Mammary epithelial cell (primary cell): ENCODE data around the gene LRBA.

Experiments used
- CTCF ChIP-seq, 2 donors: IDR thresholded peaks in 1 of 2; conservative IDR thresholded peaks in 1 of 2; 2 replicates each; pipeline ENCODE4 v1.5.1; 2011 to 2012; ENCODE audit warnings: inconsistent platforms in 2 of 2, low read length in 2 of 2, mild to moderate bottlenecking in 2 of 2, control low read depth in 1 of 2, low read depth in 1 of 2; ENCODE audit not compliant: insufficient read depth in 1 of 2; ENCODE audit errors: extremely low read depth in 1 of 2
- EZH2 ChIP-seq: IDR thresholded peaks from 2 replicates; pipeline ENCODE4 v1.6.1; 2012; ENCODE audit warnings: low read length, inconsistent platforms, borderline replicate concordance

- TF ChIP-seq CTCF (conservative IDR thresholded peaks at IDR 0.05 in 1 of 2, IDR thresholded peaks at IDR 0.05 in 1 of 2; ENCODE audit: extremely low read depth in 1 of 2, insufficient read depth in 1 of 2, low read depth in 1 of 2, low read length in 2 of 2) = no peak
- no peak for TF ChIP-seq EZH2
Observed at GRCh38 chr4:150971901-150972300, 43.2 kb downstream of the LRBA start.
